Brain microvascular endothelial cell (primary cell): ENCODE results near the gene HAP1.

Experiments
- DNase-seq: peaks from one replicate; pipeline ENCODE4 v3.0.0-alpha.2; 2020
- H3K27ac ChIP-seq: fragments of 250-450 bp; sonication (Bioruptor Pico); 2 replicates; pipeline ENCODE4 v1.5.1; 2020; ENCODE audit warnings: mild to moderate bottlenecking, moderate library complexity
- H3K27me3 ChIP-seq: fragments of 250-450 bp; sonication (Bioruptor Pico); replicated peaks from 2 replicates; pipeline ENCODE4 v1.5.1; 2020; ENCODE audit warnings: mild to moderate bottlenecking
- H3K36me3 ChIP-seq: fragments of 250-450 bp; sonication (Bioruptor Pico); replicated peaks from 2 replicates; pipeline ENCODE4 v1.5.1; 2020; ENCODE audit warnings: mild to moderate bottlenecking
- H3K4me3 ChIP-seq: 2 replicates; pipeline ENCODE4 v1.5.1; 2011; ENCODE audit warnings: low read depth, mild to moderate bottlenecking, control low read depth, low read length, moderate library complexity
- in situ Hi-C: cut with HindIII; loops from 2 replicates; pipeline ENCODE4 v1.10.0; 2017; ENCODE audit warnings: low sequenced_read_pairs, low pct_ligation_motif_present
- TF ChIP-seq, protein P1 (sequence below): IDR thresholded peaks from 2 replicates; pipeline ENCODE4 v1.5.1; 2011; ENCODE audit warnings: low read depth, mild to moderate bottlenecking, moderate library complexity, low read length, control low read depth, inconsistent platforms; ENCODE audit errors: missing control alignments

The HAP1 gene

DNA sequence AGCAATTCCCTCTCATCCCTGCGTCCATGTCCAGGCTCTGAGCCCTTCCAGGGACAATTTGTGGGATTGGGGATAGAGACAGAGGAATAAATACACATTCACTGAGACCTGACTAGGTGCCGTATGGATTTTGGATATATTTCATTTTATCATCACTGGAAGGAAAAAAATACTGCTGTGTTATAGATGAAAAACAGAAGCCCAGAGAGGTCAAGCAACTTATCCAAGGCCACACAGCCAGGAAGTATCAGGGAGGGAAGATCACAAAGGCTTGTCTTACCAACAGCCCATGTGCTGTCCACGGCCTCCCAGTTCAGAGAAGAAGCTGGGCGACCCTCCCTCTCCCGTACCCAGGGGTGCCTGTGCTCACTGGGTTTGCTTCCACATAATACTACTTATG lies 6.1 kb upstream of the HAP1 start:
- in situ Hi-C loops: loop anchor here (10.0 kb wide), 1 partner anchor 64 kb away; no protein-coding TSS in a partner anchor
- no peaks in the 10 kb centered on the region for H3K36me3 ChIP-seq
- H3K27ac ChIP-seq: no peak overlapping the region
- no peak for DNase-seq
- TF ChIP-seq, protein P1, sequence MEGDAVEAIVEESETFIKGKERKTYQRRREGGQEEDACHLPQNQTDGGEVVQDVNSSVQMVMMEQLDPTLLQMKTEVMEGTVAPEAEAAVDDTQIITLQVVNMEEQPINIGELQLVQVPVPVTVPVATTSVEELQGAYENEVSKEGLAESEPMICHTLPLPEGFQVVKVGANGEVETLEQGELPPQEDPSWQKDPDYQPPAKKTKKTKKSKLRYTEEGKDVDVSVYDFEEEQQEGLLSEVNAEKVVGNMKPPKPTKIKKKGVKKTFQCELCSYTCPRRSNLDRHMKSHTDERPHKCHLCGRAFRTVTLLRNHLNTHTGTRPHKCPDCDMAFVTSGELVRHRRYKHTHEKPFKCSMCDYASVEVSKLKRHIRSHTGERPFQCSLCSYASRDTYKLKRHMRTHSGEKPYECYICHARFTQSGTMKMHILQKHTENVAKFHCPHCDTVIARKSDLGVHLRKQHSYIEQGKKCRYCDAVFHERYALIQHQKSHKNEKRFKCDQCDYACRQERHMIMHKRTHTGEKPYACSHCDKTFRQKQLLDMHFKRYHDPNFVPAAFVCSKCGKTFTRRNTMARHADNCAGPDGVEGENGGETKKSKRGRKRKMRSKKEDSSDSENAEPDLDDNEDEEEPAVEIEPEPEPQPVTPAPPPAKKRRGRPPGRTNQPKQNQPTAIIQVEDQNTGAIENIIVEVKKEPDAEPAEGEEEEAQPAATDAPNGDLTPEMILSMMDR: no peak
- peaks cover 12% of the 10 kb centered on the region for H3K27me3 ChIP-seq
- H3K4me3 ChIP-seq: no peak overlapping the region

DNA sequence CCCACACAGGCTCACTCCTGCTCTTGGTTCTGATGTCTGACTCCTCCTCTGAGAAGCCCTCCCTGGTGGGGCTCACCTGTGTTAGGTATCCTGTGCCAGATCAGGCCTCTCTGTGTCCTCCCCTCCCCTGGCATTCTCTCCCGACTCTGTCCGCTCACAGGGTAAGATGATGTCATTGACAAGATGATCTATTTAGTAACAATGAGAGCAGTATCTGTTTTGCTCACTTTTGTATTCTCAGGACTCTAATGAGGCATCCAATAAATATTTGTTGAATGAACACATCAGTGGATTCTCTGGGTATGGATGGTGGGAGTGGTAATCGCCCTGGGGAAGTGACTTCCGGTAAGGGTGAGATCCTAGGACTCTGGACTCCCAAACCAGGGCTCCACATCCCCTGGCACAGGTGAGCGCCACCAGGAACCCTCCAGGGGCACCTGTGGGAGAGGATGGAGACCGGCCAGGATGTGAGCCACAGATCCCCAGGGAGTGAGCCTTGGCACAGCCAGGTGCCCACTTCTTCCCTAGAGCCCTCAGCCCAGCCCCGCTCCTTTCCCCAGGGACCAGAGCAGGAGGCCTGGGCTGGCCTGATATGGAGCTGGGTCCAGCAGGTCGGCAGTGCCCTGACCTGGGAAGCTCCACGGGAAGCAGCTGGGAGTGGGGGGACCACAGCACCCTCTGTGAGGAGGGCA lies 5.4 kb upstream of the HAP1 start:
- Histone ChIP-seq H3K27me3 (peaks cover 19% of the 10 kb centered on the region), H3K36me3 (no peaks in the 10 kb centered on the region), H3K27ac (no peak overlapping the region), H3K4me3 (no peak overlapping the region)
- in situ Hi-C loops: loop anchor here (10.0 kb wide), 1 partner anchor 65 kb away; no protein-coding TSS in a partner anchor
- TF ChIP-seq, protein P1: no peak
- DNase-seq: no peak

DNA sequence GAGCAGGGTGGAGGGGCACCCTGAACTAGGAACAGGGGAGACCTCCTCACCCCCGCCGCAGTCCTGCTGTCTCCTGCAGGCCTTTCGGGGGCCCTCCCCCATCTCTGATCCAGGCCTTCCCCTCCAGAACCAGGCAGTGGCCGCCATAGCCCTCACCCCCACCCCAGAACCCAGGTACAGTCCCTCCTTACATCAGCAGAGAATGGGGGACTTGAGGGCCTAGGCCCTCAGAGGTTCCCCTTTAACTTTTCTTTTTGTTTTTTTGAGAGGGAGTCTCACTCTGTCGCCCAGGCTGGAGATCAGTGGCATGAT lies 4.3 kb upstream of the HAP1 start:
- DNase-seq: no peak
- TF ChIP-seq, protein P1: no peak
- H3K36me3 ChIP-seq: no peaks in the 10 kb centered on the region
- H3K27me3 ChIP-seq: peaks cover 29% of the 10 kb centered on the region
- no peak overlapping the region for H3K27ac ChIP-seq
- in situ Hi-C loops: no loop called here
- H3K4me3 ChIP-seq: no peak overlapping the region

DNA sequence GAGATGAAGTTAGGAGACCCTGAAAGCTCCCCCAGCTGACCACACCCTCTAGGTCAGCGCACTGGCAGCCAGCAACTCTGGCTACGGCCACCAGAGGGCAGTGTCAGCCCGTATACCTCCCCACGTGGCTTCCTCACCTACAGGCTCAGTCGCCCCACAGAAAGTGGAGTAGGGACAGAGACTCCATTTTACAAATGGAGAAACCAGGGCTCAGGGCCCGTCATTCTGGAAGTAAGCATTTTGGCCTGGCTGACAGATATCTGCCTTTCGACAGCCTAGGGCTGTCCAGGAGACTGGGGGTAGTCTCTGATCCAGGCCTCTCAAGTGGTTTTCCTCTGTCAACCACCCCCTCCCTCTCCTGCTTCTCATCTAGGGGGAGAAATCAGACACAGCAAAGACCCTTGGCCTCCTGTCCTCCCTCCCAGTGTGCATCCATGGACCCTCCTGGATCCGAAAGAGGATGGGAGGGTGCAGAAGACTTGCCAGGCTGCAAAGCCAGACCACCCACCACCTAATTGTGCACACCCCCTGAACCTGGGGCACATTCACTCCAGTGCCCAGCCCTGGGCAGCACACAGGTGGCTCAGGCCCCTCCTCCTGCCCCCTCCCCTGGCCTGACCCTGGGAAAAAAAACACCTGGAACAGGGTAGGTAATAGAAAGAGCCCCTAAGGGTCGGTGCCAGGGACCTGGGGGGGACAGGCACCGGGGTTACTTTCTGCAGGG lies 3.8 kb upstream of the HAP1 start:
- Histone ChIP-seq H3K4me3 (no peak overlapping the region), H3K27me3 (peaks cover 32% of the 10 kb centered on the region), H3K36me3 (no peaks in the 10 kb centered on the region), H3K27ac (no peak overlapping the region)
- TF ChIP-seq, protein P1: peak; percentile 97
- in situ Hi-C loops: no loop called here
- peak; percentile 65 for DNase-seq

DNA sequence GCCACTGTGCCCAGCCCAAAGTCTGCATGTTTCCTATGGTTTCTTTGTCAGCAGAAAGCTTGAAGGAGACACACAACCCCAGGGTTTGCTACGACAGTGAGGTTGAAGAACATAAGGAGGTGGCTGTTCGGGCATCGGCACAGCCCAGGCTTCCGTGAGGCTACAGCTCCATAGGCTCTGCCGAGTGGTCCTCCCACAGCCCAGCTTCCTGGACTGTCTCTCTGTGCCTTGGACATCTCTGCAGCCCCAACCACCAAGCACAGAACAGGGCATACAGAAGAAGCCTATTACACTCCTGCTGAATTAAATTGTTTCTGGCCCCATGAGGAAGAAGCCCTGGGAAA lies 3.2 kb upstream of the HAP1 start:
- in situ Hi-C loops: no loop called here
- H3K36me3 ChIP-seq: no peaks in the 10 kb centered on the region
- TF ChIP-seq, protein P1: no peak
- H3K27ac ChIP-seq: no peak overlapping the region
- H3K27me3 ChIP-seq: peaks cover 33% of the 10 kb centered on the region
- H3K4me3 ChIP-seq: no peak overlapping the region
- DNase-seq: no peak
